Panc1 (cell line): ENCODE measurements around the gene CNTRL.

ENCODE experiments used
- POLR2AphosphoS5 ChIP-seq: IDR thresholded peaks from 2 replicates; pipeline ENCODE4 v1.6.1; 2012; ENCODE audit warnings: mild to moderate bottlenecking, low read depth, low read length, moderate library complexity
- SIN3A ChIP-seq: IDR thresholded peaks from 2 replicates; pipeline ENCODE4 v1.6.1; 2012; ENCODE audit warnings: low read depth, mild to moderate bottlenecking, low read length, moderate library complexity, borderline replicate concordance; ENCODE audit not compliant: insufficient read depth
- TCF7L2 ChIP-seq: IDR thresholded peaks from 2 replicates; pipeline ENCODE4 v1.6.1; 2011; ENCODE audit warnings: mild to moderate bottlenecking, low read depth, low read length, inconsistent platforms
- TF ChIP-seq, protein P1 (sequence below): fragments of 450-650 bp; IDR thresholded peaks from 2 replicates; pipeline ENCODE4 v1.5.1; 2017; ENCODE audit warnings: mild to moderate bottlenecking

GRCh38 chr9:121206516-121207370 lies 132.0 kb downstream of the CNTRL start:
- TF ChIP-seq TCF7L2 (no peak), SIN3A (no peak), POLR2AphosphoS5 (no peak)
- TF ChIP-seq, protein P1, sequence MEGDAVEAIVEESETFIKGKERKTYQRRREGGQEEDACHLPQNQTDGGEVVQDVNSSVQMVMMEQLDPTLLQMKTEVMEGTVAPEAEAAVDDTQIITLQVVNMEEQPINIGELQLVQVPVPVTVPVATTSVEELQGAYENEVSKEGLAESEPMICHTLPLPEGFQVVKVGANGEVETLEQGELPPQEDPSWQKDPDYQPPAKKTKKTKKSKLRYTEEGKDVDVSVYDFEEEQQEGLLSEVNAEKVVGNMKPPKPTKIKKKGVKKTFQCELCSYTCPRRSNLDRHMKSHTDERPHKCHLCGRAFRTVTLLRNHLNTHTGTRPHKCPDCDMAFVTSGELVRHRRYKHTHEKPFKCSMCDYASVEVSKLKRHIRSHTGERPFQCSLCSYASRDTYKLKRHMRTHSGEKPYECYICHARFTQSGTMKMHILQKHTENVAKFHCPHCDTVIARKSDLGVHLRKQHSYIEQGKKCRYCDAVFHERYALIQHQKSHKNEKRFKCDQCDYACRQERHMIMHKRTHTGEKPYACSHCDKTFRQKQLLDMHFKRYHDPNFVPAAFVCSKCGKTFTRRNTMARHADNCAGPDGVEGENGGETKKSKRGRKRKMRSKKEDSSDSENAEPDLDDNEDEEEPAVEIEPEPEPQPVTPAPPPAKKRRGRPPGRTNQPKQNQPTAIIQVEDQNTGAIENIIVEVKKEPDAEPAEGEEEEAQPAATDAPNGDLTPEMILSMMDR, result no peak
